Duodenal mucosa (tissue), 2 donors: ENCODE data around the gene MYLK4.

Source experiments
- H3K27ac ChIP-seq: one replicate; pipeline ENCODE4 v1.7.0; 2013; ENCODE audit warnings: low read depth, low read length
- H3K27me3 ChIP-seq, 2 donors: one replicate each; pipeline ENCODE4 v1.7.0; 2013; ENCODE audit warnings: low read length in 2 of 2, control low read depth in 1 of 2; ENCODE audit not compliant: insufficient read depth in 2 of 2, control insufficient read depth in 1 of 2
- H3K36me3 ChIP-seq, 2 donors: one replicate each; pipeline ENCODE4 v1.7.0; 2013; ENCODE audit warnings: low read length in 2 of 2, control low read depth in 1 of 2; ENCODE audit not compliant: insufficient read depth in 2 of 2, control insufficient read depth in 1 of 2
- H3K4me1 ChIP-seq, 2 donors: one replicate each; pipeline ENCODE4 v1.7.0; 2013; ENCODE audit warnings: low read length in 2 of 2, control low read depth in 1 of 2; ENCODE audit not compliant: insufficient read depth in 2 of 2, control insufficient read depth in 1 of 2
- H3K4me3 ChIP-seq, 2 donors: one replicate each; pipeline ENCODE4 v1.7.0; 2013; ENCODE audit warnings: low read length in 2 of 2, low read depth in 1 of 2
- H3K9ac ChIP-seq, 2 donors: one replicate each; pipeline ENCODE4 v1.7.0; 2013; ENCODE audit warnings: low read length in 2 of 2, low read depth in 1 of 2
- H3K9me3 ChIP-seq, 2 donors: one replicate each; pipeline ENCODE4 v1.7.0; 2013; ENCODE audit warnings: low read length in 2 of 2, control low read depth in 1 of 2; ENCODE audit not compliant: control insufficient read depth in 1 of 2

Gene MYLK4

GRCh38 chr6:2686515-2686914 is 64.2 kb downstream of the MYLK4 start:
- H3K9me3 ChIP-seq = no peaks in the 10 kb centered on the region

GRCh38 chr6:2684766-2685754 is 65.7 kb downstream of the MYLK4 start:
- H3K9me3 ChIP-seq = no peaks in the 10 kb centered on the region
- H3K4me1 ChIP-seq = no peaks in the 10 kb centered on the region
- H3K4me3 ChIP-seq = no peak overlapping the region
- H3K9ac ChIP-seq = no peak overlapping the region
- H3K27me3 ChIP-seq = no peaks in the 10 kb centered on the region
- H3K27ac ChIP-seq = no peak overlapping the region
- no peaks in the 10 kb centered on the region for H3K36me3 ChIP-seq

More at GRCh38 chr6:2686515-2686914, 64.2 kb downstream of the MYLK4 start:
- Histone ChIP-seq H3K27ac (no peak overlapping the region), H3K36me3 (no peaks in the 10 kb centered on the region), H3K27me3 (no peaks in the 10 kb centered on the region), H3K4me3 (no peak overlapping the region), H3K9ac (no peak overlapping the region), H3K4me1 (no peaks in the 10 kb centered on the region)

- Histone ChIP-seq H3K9ac (no peak overlapping the region), H3K36me3 (no peaks in the 10 kb centered on the region), H3K9me3 (no peaks in the 10 kb centered on the region), H3K27me3 (no peaks in the 10 kb centered on the region), H3K4me3 (no peak overlapping the region), H3K27ac (no peak overlapping the region), H3K4me1 (no peaks in the 10 kb centered on the region)
Observed at GRCh38 chr6:2684103-2684749, 66.5 kb downstream of the MYLK4 start.

GRCh38 chr6:2680264-2680922 is 70.3 kb downstream of the MYLK4 start:
- H3K9ac ChIP-seq = no peak overlapping the region
- H3K27ac ChIP-seq = no peak overlapping the region

GRCh38 chr6:2677080-2677593 is 73.6 kb downstream of the MYLK4 start:
- no peak overlapping the region for H3K27ac ChIP-seq
- no peaks in the 10 kb centered on the region for H3K4me1 ChIP-seq
- no peak overlapping the region for H3K9ac ChIP-seq
- no peaks in the 10 kb centered on the region for H3K9me3 ChIP-seq
- H3K27me3 ChIP-seq = no peaks in the 10 kb centered on the region
- H3K4me3 ChIP-seq = no peak overlapping the region
- no peaks in the 10 kb centered on the region for H3K36me3 ChIP-seq

More at GRCh38 chr6:2680264-2680922, 70.3 kb downstream of the MYLK4 start:
- no peak overlapping the region for H3K4me3 ChIP-seq
- H3K9me3 ChIP-seq = no peaks in the 10 kb centered on the region
- H3K4me1 ChIP-seq = no peaks in the 10 kb centered on the region
- no peaks in the 10 kb centered on the region for H3K36me3 ChIP-seq
- H3K27me3 ChIP-seq = no peaks in the 10 kb centered on the region

GRCh38 chr6:2676048-2676447 is 74.7 kb downstream of the MYLK4 start:
- no peaks in the 10 kb centered on the region for H3K9me3 ChIP-seq
- H3K27ac ChIP-seq = no peak overlapping the region
- no peaks in the 10 kb centered on the region for H3K4me1 ChIP-seq
- no peaks in the 10 kb centered on the region for H3K36me3 ChIP-seq
- H3K9ac ChIP-seq = no peak overlapping the region
- no peaks in the 10 kb centered on the region for H3K27me3 ChIP-seq
- no peak overlapping the region for H3K4me3 ChIP-seq

GRCh38 chr6:2674857-2675256 is 75.9 kb downstream of the MYLK4 start:
- H3K36me3 ChIP-seq = no peaks in the 10 kb centered on the region
- no peak overlapping the region for H3K4me3 ChIP-seq
- H3K27me3 ChIP-seq = no peaks in the 10 kb centered on the region
- no peaks in the 10 kb centered on the region for H3K9me3 ChIP-seq
- H3K27ac ChIP-seq = no peak overlapping the region
- H3K4me1 ChIP-seq = no peaks in the 10 kb centered on the region
- H3K9ac ChIP-seq = no peak overlapping the region

GRCh38 chr6:2669067-2669700 is 81.5 kb downstream of the MYLK4 start:
- Histone ChIP-seq H3K4me1 (no peaks in the 10 kb centered on the region), H3K9me3 (no peaks in the 10 kb centered on the region), H3K4me3 (no peak overlapping the region), H3K27me3 (peaks cover 0 to 3% of the 10 kb centered on the region in 2 donors), H3K9ac (no peak overlapping the region), H3K36me3 (no peaks in the 10 kb centered on the region), H3K27ac (no peak overlapping the region)

- no peaks in the 10 kb centered on the region for H3K4me1 ChIP-seq
- no peak overlapping the region for H3K27ac ChIP-seq
- no peak overlapping the region for H3K9ac ChIP-seq
- no peak overlapping the region for H3K4me3 ChIP-seq
- no peaks in the 10 kb centered on the region for H3K36me3 ChIP-seq
- H3K9me3 ChIP-seq = no peaks in the 10 kb centered on the region
- H3K27me3 ChIP-seq = peaks cover 0 to 3% of the 10 kb centered on the region in 2 donors
Observed at GRCh38 chr6:2667617-2668016, 83.1 kb downstream of the MYLK4 start.
